Upper lobe of right lung (tissue), 1 donor: ENCODE measurements around the gene SPATA17. TPM values are rescaled to one million over a fixed set of nuclear protein-coding genes. Genes with fewer than 3 reads are reported as not detected.

Experiments used
- ATAC-seq: fragments of 200-7000 bp; cut with Tn5 transposase; one replicate; pipeline ENCODE4 v1.9.1; 2020; ENCODE audit warnings: mild to moderate bottlenecking, moderate library complexity
- DNase-seq: peaks from one replicate; pipeline ENCODE4 v3.0.0-alpha.2; 2020
- H3K27ac ChIP-seq: fragments of 200-600 bp; one replicate; pipeline ENCODE4 v1.8.0; 2022
- H3K27me3 ChIP-seq: fragments of 200-600 bp; one replicate; pipeline ENCODE4 v1.8.0; 2022; ENCODE audit warnings: mild to moderate bottlenecking
- H3K36me3 ChIP-seq: fragments of 200-600 bp; one replicate; pipeline ENCODE4 v1.8.0; 2022
- H3K4me1 ChIP-seq: fragments of 200-600 bp; one replicate; pipeline ENCODE4 v1.8.0; 2022
- H3K4me3 ChIP-seq: fragments of 200-600 bp; one replicate; pipeline ENCODE4 v1.8.0; 2022; ENCODE audit warnings: mild to moderate bottlenecking
- H3K9me3 ChIP-seq: fragments of 200-600 bp; one replicate; pipeline ENCODE4 v1.8.0; 2022
- CTCF ChIP-seq: fragments of 200-600 bp; IDR thresholded peaks from one replicate; pipeline ENCODE4 v1.8.0; 2022; ENCODE audit warnings: antibody characterized with exemption
- intact Hi-C: fragments of 100-400 bp; cut with DNase I; formaldehyde crosslinking; loops from one replicate; pipeline ENCODE4 v1.11.0; 2022
- total RNA-seq: library from RNA; stranded (reverse); fragmentation: NEBNext Ultra II Directional; extraction: Animal tissue kit (Norgen Biotek cat#: 25700); gene quantifications from one replicate; pipeline ENCODE4 v1.2.1, GENCODE V29; 2021
- donor health status: DM: no; HTN: yes; CAD: no; lungs with severe emphysema.

Gene SPATA17
- total RNA-seq, 1 donor from 2014 or later = 0.26 TPM

GRCh38 chr1:217881131-217881543, 250.0 kb downstream of the SPATA17 start:
- Histone ChIP-seq H3K4me1 (no peaks in the 10 kb centered on the region), H3K9me3 (no peaks in the 10 kb centered on the region), H3K36me3 (no peaks in the 10 kb centered on the region), H3K27me3 (no peaks in the 10 kb centered on the region), H3K4me3 (no peak overlapping the region), H3K27ac (no peak overlapping the region)
- intact Hi-C loops = no loop called here
- TF ChIP-seq CTCF = no peak
- no peak for DNase-seq
- ATAC-seq = no peak

GRCh38 chr1:217881607-217882332, 250.6 kb downstream of the SPATA17 start:
- ATAC-seq (no peak), DNase-seq (no peak)
- intact Hi-C loops = no loop called here
- no peaks in the 10 kb centered on the region for H3K27me3 ChIP-seq
- no peaks in the 10 kb centered on the region for H3K9me3 ChIP-seq
- H3K4me3 ChIP-seq = no peak overlapping the region
- no peaks in the 10 kb centered on the region for H3K36me3 ChIP-seq
- H3K4me1 ChIP-seq = no peaks in the 10 kb centered on the region
- H3K27ac ChIP-seq = no peak overlapping the region
- no peak for TF ChIP-seq CTCF

- Histone ChIP-seq H3K4me1 (no peaks in the 10 kb centered on the region), H3K4me3 (no peak overlapping the region), H3K27me3 (no peaks in the 10 kb centered on the region), H3K27ac (no peak overlapping the region), H3K9me3 (peaks cover 4% of the 10 kb centered on the region), H3K36me3 (no peaks in the 10 kb centered on the region)
- no peak for TF ChIP-seq CTCF
- ATAC-seq (no peak), DNase-seq (no peak)
- intact Hi-C loops = no loop called here
These were observed 254.0 kb downstream of the SPATA17 start for GRCh38 chr1:217885181-217885580.

GRCh38 chr1:217888328-217888727, 257.2 kb downstream of the SPATA17 start:
- Histone ChIP-seq H3K36me3 (no peaks in the 10 kb centered on the region), H3K27me3 (no peaks in the 10 kb centered on the region), H3K27ac (no peak overlapping the region), H3K4me1 (no peaks in the 10 kb centered on the region), H3K4me3 (no peak overlapping the region), H3K9me3 (peaks cover 4% of the 10 kb centered on the region)
- ATAC-seq (no peak), DNase-seq (no peak)
- intact Hi-C loops = no loop called here
- no peak for TF ChIP-seq CTCF

GRCh38 chr1:217889401-217889800, 258.3 kb downstream of the SPATA17 start:
- no peak overlapping the region for H3K27ac ChIP-seq
- H3K4me1 ChIP-seq = no peaks in the 10 kb centered on the region
- H3K36me3 ChIP-seq = no peaks in the 10 kb centered on the region
- H3K4me3 ChIP-seq = no peak overlapping the region
- H3K9me3 ChIP-seq = peaks cover 4% of the 10 kb centered on the region
- intact Hi-C loops = no loop called here
- DNase-seq (no peak), ATAC-seq (peak; percentile 22)
- no peaks in the 10 kb centered on the region for H3K27me3 ChIP-seq
- TF ChIP-seq CTCF = no peak

- no peak for TF ChIP-seq CTCF
- Histone ChIP-seq H3K4me1 (no peaks in the 10 kb centered on the region), H3K27me3 (no peaks in the 10 kb centered on the region), H3K36me3 (no peaks in the 10 kb centered on the region), H3K4me3 (no peak overlapping the region), H3K9me3 (peaks cover 2% of the 10 kb centered on the region), H3K27ac (no peak overlapping the region)
- DNase-seq (no peak), ATAC-seq (no peak)
- intact Hi-C loops = no loop called here
These were observed 260.8 kb downstream of the SPATA17 start for GRCh38 chr1:217891966-217892365.
